Endothelial cell of umbilical vein (primary cell): ENCODE results near the gene PCED1B.

Experiments used
- CTCF ChIP-seq, 2 donors: IDR thresholded peaks; 1 replicate in 1 of 2; 2 replicates in 1 of 2; pipeline ENCODE4 v1.5.1; 2011; ENCODE audit warnings: low read length in 2 of 2, mild to moderate bottlenecking in 2 of 2, moderate library complexity in 2 of 2, control low read depth in 1 of 2, inconsistent platforms in 1 of 2, low read depth in 1 of 2; ENCODE audit not compliant: insufficient read depth in 1 of 2; ENCODE audit errors: extremely low read depth in 1 of 2
- EZH2 ChIP-seq: IDR thresholded peaks from 2 replicates; pipeline ENCODE4 v1.6.1; 2012; ENCODE audit warnings: borderline replicate concordance, low read depth, mild to moderate bottlenecking, moderate library complexity, low read length, inconsistent platforms; ENCODE audit not compliant: severe bottlenecking
- GATA2 ChIP-seq: IDR thresholded peaks from 2 replicates; pipeline ENCODE4 v1.7.0; 2011; ENCODE audit warnings: low read depth, mild to moderate bottlenecking, moderate library complexity, mixed read lengths, low read length; ENCODE audit not compliant: insufficient read length, insufficient read depth
- JUN ChIP-seq: IDR thresholded peaks from 2 replicates; pipeline ENCODE4 v1.6.1; 2011; ENCODE audit warnings: borderline replicate concordance, low read depth; ENCODE audit not compliant: insufficient read length, insufficient read depth
- MAX ChIP-seq: IDR thresholded peaks from 2 replicates; pipeline ENCODE4 v1.6.1; 2011; ENCODE audit not compliant: insufficient read depth, insufficient read length
- MYC ChIP-seq: IDR thresholded peaks from one replicate; pipeline ENCODE4 v1.6.1; 2011; ENCODE audit warnings: mild to moderate bottlenecking, low read depth, low read length
- POLR2A ChIP-seq: IDR thresholded peaks from 2 replicates; pipeline ENCODE4 v1.6.1; 2012; ENCODE audit warnings: low read depth, mild to moderate bottlenecking, control low read depth, low read length
- POLR2AphosphoS5 ChIP-seq: IDR thresholded peaks from 2 replicates; pipeline ENCODE4 v1.6.1; 2012; ENCODE audit warnings: low read depth, mild to moderate bottlenecking, control low read depth, low read length, moderate library complexity; ENCODE audit not compliant: insufficient read depth

GRCh38 chr12:47097276-47097896, 18.0 kb downstream of the PCED1B start:
- TF ChIP-seq CTCF (IDR thresholded peaks at IDR 0.05; ENCODE audit: extremely low read depth in 1 of 2, insufficient read depth in 1 of 2, low read depth in 1 of 2, low read length in 2 of 2) (no peak), JUN (no peak), POLR2A (no peak), POLR2AphosphoS5 (no peak), EZH2 (no peak), MYC (no peak), MAX (no peak), GATA2 (no peak)
